GM19351 (cell line): ENCODE data around the gene ZNF436.
"Not testable (repeated sequence)": the region's sequence is repeated elsewhere in the genome, so short reads cannot be mapped to it uniquely, and the experiment has no call there.

ENCODE experiments used
- ATAC-seq: cut with Tn5 transposase; IDR thresholded peaks from one replicate; pipeline ENCODE4 v1.9.1; 2021; ENCODE audit warnings: mild to moderate bottlenecking, moderate library complexity; ENCODE audit not compliant: unreplicated experiment

Gene ZNF436

DNA sequence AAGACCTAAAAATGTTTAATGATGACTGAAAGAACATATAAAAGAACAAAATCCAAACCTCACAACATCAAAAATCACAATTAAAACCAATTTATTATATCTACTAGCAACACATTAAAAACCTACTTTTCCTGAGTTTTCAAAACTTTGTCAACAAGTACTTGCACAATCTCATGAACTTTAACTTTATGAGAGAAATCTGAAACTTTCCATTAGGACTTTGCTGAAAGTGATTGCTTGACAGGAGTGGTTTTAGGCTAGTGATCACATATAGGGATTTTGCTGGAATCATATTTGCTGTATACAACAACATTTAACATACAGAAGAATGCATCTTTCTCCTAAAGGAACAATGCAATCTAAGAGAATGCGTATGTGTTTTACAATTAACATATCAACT lies 38.8 kb downstream of the ZNF436 start:
- ATAC-seq, result no peak

DNA sequence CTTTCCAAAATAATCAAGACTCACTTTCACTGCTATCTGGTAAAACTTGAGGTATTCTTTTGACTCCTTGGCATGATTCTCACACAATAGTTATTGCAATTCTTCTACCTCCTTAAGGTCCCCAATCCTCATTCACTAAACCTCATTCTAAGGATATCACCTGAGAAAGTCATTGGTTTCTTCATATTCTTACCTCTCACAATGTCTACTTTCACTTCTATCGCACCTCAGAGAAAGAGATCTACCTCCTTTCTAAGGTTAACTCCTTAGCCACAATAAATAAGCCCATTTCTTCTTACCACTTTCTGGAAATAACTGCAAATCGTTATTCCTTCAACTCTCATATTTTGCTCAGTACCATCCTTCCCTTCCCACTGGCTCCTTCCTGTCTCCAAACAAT lies 44.2 kb downstream of the ZNF436 start:
- ATAC-seq, result no peak

DNA sequence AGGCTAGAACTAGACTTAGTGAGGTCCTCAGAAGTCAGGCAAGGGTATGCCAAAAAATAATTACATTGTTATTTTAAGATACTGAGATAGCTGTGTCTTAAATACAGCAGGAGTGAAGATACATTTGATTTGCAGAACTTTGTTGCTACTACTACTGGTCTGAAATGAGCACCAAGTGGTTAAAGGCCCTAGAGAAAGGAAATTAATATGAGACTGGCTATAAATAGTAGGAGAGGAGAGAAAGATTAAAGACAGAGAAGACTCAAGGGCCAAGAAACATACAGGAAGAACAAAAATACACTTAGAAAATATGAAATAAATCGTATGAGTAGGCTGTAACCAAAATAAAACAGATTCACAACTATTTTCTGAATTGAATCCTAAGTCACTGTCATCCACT lies 46.9 kb downstream of the ZNF436 start:
- ATAC-seq, result no peak

DNA sequence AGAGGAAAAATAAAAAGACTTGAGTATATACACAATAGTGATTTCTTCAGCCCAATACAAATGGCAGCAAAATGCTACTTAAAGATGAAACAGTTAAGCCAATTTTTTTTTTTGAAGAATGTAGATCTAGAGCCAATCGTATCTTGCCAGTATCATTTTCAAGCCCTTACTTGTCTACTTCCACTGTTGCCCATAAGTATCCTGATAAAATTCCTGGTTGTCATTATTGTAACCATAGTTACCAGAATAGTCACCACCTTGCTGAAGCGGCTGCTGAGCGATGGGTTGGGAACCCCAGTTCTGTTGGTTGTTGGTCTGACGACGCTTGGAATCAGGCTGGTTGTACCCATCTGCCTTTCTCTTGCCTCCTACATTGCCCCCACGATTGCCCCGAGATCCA lies 59.4 kb downstream of the ZNF436 start:
- ATAC-seq, result not testable (repeated sequence)
